ENCODE results near the gene MT1F. TPM values are rescaled to one million over a fixed set of nuclear protein-coding genes. Genes with fewer than 3 reads are reported as not detected.

MT1F gene
- total and polyA plus RNA-seq, 2 of the 4 experiments (the other 2 are of a cell fraction): 0.56 TPM; not detected in 1

DNA sequence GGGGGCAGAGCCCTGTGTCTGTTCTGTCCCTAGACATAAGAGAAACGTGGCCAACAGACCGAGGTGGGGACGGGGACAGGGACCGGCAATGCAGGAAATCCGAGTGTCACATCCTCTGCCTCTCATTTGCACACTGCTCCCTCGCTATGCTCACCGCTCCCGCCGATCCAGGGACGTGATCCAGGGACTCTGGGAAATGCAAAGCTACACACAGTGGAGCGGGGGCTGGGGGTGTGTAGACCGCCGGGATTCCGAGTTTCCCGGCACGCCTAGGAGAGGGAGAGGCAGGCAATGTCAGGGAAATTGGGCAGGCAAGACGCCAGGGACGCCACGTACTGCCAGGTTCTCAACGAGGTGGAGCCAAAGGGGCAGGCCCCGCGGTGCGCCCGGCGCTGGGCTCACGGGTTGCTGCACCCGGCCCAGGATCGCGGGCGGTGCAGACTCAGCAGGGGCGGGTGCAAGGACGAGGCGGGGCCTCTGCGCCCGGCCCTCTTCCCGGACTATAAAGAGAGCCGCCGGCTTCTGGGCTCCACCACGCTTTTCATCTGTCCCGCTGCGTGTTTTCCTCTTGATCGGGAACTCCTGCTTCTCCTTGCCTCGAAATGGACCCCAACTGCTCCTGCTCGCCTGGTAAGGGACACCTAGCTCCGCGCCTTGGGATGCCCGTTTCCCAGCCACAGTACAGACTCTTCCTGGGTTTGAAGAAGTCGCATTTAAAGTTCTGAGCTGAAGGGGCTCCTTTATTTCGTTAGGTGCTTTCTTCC is 24.4 kb downstream of the MT1F start, which contains the start of gene MT1X (continued):
- TF ChIP-seq, protein P1, sequence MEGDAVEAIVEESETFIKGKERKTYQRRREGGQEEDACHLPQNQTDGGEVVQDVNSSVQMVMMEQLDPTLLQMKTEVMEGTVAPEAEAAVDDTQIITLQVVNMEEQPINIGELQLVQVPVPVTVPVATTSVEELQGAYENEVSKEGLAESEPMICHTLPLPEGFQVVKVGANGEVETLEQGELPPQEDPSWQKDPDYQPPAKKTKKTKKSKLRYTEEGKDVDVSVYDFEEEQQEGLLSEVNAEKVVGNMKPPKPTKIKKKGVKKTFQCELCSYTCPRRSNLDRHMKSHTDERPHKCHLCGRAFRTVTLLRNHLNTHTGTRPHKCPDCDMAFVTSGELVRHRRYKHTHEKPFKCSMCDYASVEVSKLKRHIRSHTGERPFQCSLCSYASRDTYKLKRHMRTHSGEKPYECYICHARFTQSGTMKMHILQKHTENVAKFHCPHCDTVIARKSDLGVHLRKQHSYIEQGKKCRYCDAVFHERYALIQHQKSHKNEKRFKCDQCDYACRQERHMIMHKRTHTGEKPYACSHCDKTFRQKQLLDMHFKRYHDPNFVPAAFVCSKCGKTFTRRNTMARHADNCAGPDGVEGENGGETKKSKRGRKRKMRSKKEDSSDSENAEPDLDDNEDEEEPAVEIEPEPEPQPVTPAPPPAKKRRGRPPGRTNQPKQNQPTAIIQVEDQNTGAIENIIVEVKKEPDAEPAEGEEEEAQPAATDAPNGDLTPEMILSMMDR (conservative IDR thresholded peaks at IDR 0.05; ENCODE audit: low read depth, low read length): no peak
